Left renal pelvis (tissue), 4 donors: ENCODE data around the gene ANXA2. TPM values are rescaled to one million over a fixed set of nuclear protein-coding genes. Genes with fewer than 3 reads are reported as not detected.
A peak's percentile ranks its signal among the peaks of the same experiment; 100 is the strongest.
"Not testable (repeated sequence)": the region's sequence is repeated elsewhere in the genome, so short reads cannot be mapped to it uniquely, and the experiment has no call there.

Experiments
- DNase-seq, 4 donors: peaks; one replicate each; pipeline ENCODE4 v3.0.0-alpha.2; 2013; ENCODE audit warnings: low read depth in 4 of 4, low spot score in 3 of 4
- polyA plus RNA-seq, 4 donors: library from polyadenylated mRNA; unstranded; fragments of 120-200 nt; gene quantifications; one replicate each; pipeline ENCODE4 v1.2.1, GENCODE V29; 2013; ENCODE audit not compliant: insufficient read length in 4 of 4

ANXA2 gene
- polyA plus RNA-seq, 4 donors: 463 to 827 (median 632) TPM

GRCh38 chr15:60411774-60412425, 14.1 kb upstream of the ANXA2 start:
- no peak for DNase-seq

GRCh38 chr15:60410350-60410749, 12.6 kb upstream of the ANXA2 start:
- DNase-seq: not testable (repeated sequence)

- DNase-seq: no peak
Measured at GRCh38 chr15:60408463-60408981, 10.7 kb upstream of the ANXA2 start.

GRCh38 chr15:60407415-60407805, 9.6 kb upstream of the ANXA2 start:
- DNase-seq: no peak

GRCh38 chr15:60406513-60407414, 9.0 kb upstream of the ANXA2 start:
- no peak for DNase-seq

- no peak for DNase-seq
Measured at GRCh38 chr15:60405399-60405798, 7.6 kb upstream of the ANXA2 start.

- DNase-seq: not testable (repeated sequence)
Measured at GRCh38 chr15:60404351-60404750, 6.6 kb upstream of the ANXA2 start.

- DNase-seq: no peak
Measured at GRCh38 chr15:60400944-60401343, 3.2 kb upstream of the ANXA2 start.

- no peak for DNase-seq
Measured at GRCh38 chr15:60399931-60400330, 2.1 kb upstream of the ANXA2 start.

- DNase-seq: no peak
Measured at GRCh38 chr15:60399246-60399915, 1.6 kb upstream of the ANXA2 start.

- DNase-seq: no peak
Measured at GRCh38 chr15:60396958-60397771, 621 bp downstream of the ANXA2 start.

- DNase-seq: no peak
Measured at GRCh38 chr15:60396560-60396957, 1.2 kb downstream of the ANXA2 start.

GRCh38 chr15:60396100-60396499, 1.7 kb downstream of the ANXA2 start:
- no peak for DNase-seq

- DNase-seq: no peak
Measured at GRCh38 chr15:60395276-60396011, 2.3 kb downstream of the ANXA2 start.

GRCh38 chr15:60394689-60395097, 3.1 kb downstream of the ANXA2 start:
- no peak for DNase-seq

- DNase-seq: peak in 2 of 4 donors; percentile 66 to 74
Measured at GRCh38 chr15:60392986-60393790, 4.6 kb downstream of the ANXA2 start.

- DNase-seq: no peak
Measured at GRCh38 chr15:60392601-60392985, 5.2 kb downstream of the ANXA2 start.

GRCh38 chr15:60391722-60392315, 6.0 kb downstream of the ANXA2 start:
- DNase-seq: no peak
